Measurements from ENCODE around the gene TUBGCP5.

The TUBGCP5 gene

GRCh38 chr15:22981051-22981840, 58.1 kb downstream of the TUBGCP5 start:
- peak overlapping the region; percentile 77 for H3K4me3 ChIP-seq (ENCODE audit: low read depth, low read length)
- no peak for TF ChIP-seq CTCF (IDR thresholded peaks at IDR 0.05; ENCODE audit: low read depth, low read length)

GRCh38 chr15:22980189-22981050, 58.9 kb downstream of the TUBGCP5 start, which contains the start of gene CYFIP1:
CYFIP1 (minus strand) TSS chr15:22980368; CDS start chr15:22947285, 33,083 bp downstream.
- peak within 1 kb of the TSS; percentile 77 for H3K4me3 ChIP-seq (ENCODE audit: low read depth, low read length)
- no peak for TF ChIP-seq CTCF (IDR thresholded peaks at IDR 0.05; ENCODE audit: low read depth, low read length)

- TF ChIP-seq CTCF (IDR thresholded peaks at IDR 0.05; ENCODE audit: low read depth, low read length), result no peak
- peak overlapping the region; percentile 77 for H3K4me3 ChIP-seq (ENCODE audit: low read depth, low read length)
Observed at GRCh38 chr15:22979238-22980188, 59.9 kb downstream of the TUBGCP5 start.

DNA sequence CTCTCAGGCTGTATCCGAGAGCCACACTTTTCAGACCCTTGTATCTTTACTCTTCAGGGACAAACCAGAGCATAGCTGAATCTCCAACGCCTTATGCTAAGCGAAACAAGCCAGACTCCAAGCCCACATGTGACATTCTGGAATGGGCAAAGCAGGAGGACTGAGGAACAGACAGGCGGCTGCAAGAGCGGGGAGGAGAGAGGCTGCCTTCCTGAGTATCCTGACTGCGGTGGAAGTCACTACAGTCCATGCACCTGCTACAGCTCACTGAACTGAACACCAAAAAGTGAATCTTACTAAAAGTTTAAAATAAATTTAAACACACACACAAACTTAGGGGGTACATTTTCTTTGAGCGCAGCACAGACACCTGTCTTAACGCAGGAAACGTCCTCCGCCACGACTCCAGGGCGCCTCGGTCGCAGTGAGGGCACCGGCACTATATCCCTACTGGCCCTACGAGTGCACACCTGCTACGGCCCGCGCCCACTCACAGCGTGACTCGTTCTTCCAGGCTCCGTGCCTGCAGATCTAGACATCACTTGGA, 60.6 kb downstream of the TUBGCP5 start:
- TF ChIP-seq CTCF (IDR thresholded peaks at IDR 0.05; ENCODE audit: low read depth, low read length), result no peak

GRCh38 chr15:22974745-22975144, 64.6 kb downstream of the TUBGCP5 start:
- H3K4me3 ChIP-seq (ENCODE audit: low read depth, low read length), result no peak overlapping the region
- no peak for TF ChIP-seq CTCF (IDR thresholded peaks at IDR 0.05; ENCODE audit: low read depth, low read length)

More for the DNA sequence above, 60.6 kb downstream of the TUBGCP5 start:
- H3K4me3 ChIP-seq (ENCODE audit: low read depth, low read length), result peak overlapping the region; percentile 77

GRCh38 chr15:22973987-22974386, 65.4 kb downstream of the TUBGCP5 start:
- TF ChIP-seq CTCF (IDR thresholded peaks at IDR 0.05; ENCODE audit: low read depth, low read length), result no peak
- H3K4me3 ChIP-seq (ENCODE audit: low read depth, low read length), result no peak overlapping the region
